AG10803 (cell line): ENCODE data around the gene SNX32.
A peak's percentile ranks its signal among the peaks of the same experiment; 100 is the strongest.

ENCODE experiments used
- DNase-seq: peaks from one replicate; pipeline ENCODE4 v3.0.0; 2010; ENCODE audit warnings: low read depth
- H3K4me3 ChIP-seq: 2 replicates; pipeline ENCODE4 v1.5.1; 2011; ENCODE audit warnings: mild to moderate bottlenecking, low read length, control low read depth
- TF ChIP-seq, protein P1 (sequence below): conservative IDR thresholded peaks from 2 replicates; pipeline ENCODE4 v1.5.1; 2011; ENCODE audit warnings: mild to moderate bottlenecking, low read length, control low read depth, inconsistent platforms

Gene SNX32

GRCh38 chr11:65811764-65812475, 21.8 kb upstream of the SNX32 start:
- no peak overlapping the region for H3K4me3 ChIP-seq
- TF ChIP-seq, protein P1, sequence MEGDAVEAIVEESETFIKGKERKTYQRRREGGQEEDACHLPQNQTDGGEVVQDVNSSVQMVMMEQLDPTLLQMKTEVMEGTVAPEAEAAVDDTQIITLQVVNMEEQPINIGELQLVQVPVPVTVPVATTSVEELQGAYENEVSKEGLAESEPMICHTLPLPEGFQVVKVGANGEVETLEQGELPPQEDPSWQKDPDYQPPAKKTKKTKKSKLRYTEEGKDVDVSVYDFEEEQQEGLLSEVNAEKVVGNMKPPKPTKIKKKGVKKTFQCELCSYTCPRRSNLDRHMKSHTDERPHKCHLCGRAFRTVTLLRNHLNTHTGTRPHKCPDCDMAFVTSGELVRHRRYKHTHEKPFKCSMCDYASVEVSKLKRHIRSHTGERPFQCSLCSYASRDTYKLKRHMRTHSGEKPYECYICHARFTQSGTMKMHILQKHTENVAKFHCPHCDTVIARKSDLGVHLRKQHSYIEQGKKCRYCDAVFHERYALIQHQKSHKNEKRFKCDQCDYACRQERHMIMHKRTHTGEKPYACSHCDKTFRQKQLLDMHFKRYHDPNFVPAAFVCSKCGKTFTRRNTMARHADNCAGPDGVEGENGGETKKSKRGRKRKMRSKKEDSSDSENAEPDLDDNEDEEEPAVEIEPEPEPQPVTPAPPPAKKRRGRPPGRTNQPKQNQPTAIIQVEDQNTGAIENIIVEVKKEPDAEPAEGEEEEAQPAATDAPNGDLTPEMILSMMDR, result no peak
- DNase-seq, result no peak

- DNase-seq, result no peak
- H3K4me3 ChIP-seq, result no peak overlapping the region
- TF ChIP-seq, protein P1, result no peak
These were observed 19.4 kb upstream of the SNX32 start for GRCh38 chr11:65814131-65814985.

- DNase-seq, result no peak
- TF ChIP-seq, protein P1, result no peak
- H3K4me3 ChIP-seq, result no peak overlapping the region
These were observed 18.7 kb upstream of the SNX32 start for GRCh38 chr11:65814986-65815565.

DNA sequence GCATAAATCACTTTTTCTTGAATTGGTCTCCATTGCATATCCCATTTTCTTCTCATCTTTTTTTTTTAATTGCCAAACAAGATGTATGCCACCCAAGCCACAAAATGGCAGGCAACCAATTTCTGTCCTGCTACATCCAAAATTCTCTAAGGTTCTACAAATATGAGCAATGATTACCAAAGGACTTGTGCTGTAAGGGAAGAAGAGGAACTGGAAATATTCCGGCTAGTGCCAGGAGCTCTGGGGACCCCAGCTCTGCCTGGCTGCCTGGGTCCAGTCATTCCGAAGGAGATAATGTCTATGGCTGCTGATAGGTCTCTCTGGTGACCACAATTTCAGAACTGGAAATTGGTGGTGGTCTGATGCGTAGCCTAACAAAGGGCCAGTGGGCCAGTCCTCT, 17.1 kb upstream of the SNX32 start:
- TF ChIP-seq, protein P1, result no peak
- no peak for DNase-seq
- no peak overlapping the region for H3K4me3 ChIP-seq

DNA sequence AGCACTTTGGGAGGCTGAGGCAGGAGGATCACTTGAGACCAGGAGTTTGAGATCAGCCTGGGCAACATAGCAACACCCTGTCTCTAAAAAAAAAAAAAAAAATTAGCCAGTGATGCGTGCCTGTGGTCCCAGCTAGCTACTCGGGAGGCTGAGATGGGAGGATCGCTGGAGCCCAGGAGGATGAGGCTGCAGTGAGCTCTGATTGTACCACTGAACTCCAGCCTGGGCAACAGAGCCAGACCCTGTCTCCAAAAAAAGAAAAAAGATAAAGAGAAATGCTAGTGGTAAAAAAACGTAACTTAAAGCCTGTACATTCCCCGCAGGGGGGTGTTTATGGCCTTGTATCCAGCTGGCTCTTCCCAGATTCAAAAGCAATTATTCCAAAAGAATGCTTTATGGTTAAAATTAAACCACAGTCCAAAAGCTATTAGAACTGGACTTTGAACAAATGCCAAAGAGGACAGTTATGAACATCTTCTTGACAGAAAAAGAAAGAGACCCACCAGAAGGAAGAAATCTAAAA, 16.4 kb upstream of the SNX32 start:
- no peak for DNase-seq
- peak overlapping the region; percentile 71 for H3K4me3 ChIP-seq
- TF ChIP-seq, protein P1, result no peak

GRCh38 chr11:65817835-65818680, 15.7 kb upstream of the SNX32 start:
- TF ChIP-seq, protein P1, result peak; percentile 75
- H3K4me3 ChIP-seq, result peak overlapping the region; percentile 71
- peak; percentile 79 for DNase-seq
